GM12878 (cell line): ENCODE data around the gene SNAI1.

Experiments
- BHLHE40 ChIP-seq, 2 experiments: fragments of 450-650 bp in 1 of 2; IDR thresholded peaks; 2 replicates each; pipeline ENCODE4 v1.6.1; 2011 to 2017; ENCODE audit warnings: low read depth in 2 of 2, borderline replicate concordance in 1 of 2, improper control_type of control experiment in 1 of 2, low read length in 1 of 2, mild to moderate bottlenecking in 1 of 2
- CTCF ChIP-seq, 3 experiments: IDR thresholded peaks in 2 of 3; conservative IDR thresholded peaks in 1 of 3; 2 replicates each; pipeline ENCODE4 v1.5.1; 2011; ENCODE audit warnings: low read depth in 3 of 3, low read length in 3 of 3, mild to moderate bottlenecking in 3 of 3, control low read depth in 2 of 3, moderate library complexity in 2 of 3, inconsistent platforms in 1 of 3, mixed read lengths in 1 of 3; ENCODE audit not compliant: control insufficient read depth in 2 of 3, insufficient read depth in 1 of 3; ENCODE audit errors: extremely low read depth in 1 of 3
- ELK1 ChIP-seq: IDR thresholded peaks from 2 replicates; pipeline ENCODE4 v1.6.1; 2012; ENCODE audit warnings: low read depth, low read length, improper control_type of control experiment
- FOXK2 ChIP-seq: fragments of 450-650 bp; IDR thresholded peaks from 2 replicates; pipeline ENCODE4 v1.6.1; 2017; ENCODE audit warnings: mild to moderate bottlenecking, moderate library complexity
- MTA2 ChIP-seq: fragments of 450-650 bp; IDR thresholded peaks from 2 replicates; pipeline ENCODE4 v1.6.1; 2016; ENCODE audit warnings: low read depth, mild to moderate bottlenecking, moderate library complexity
- MYC ChIP-seq: IDR thresholded peaks from 2 replicates; pipeline ENCODE4 v1.6.1; 2011; ENCODE audit warnings: mild to moderate bottlenecking, low read length, moderate library complexity, inconsistent platforms; ENCODE audit not compliant: insufficient read depth, insufficient replicate concordance, insufficient read length, severe bottlenecking
- RELB ChIP-seq: fragments of 450-650 bp; IDR thresholded peaks from 2 replicates; pipeline ENCODE4 v1.6.1; 2017; ENCODE audit warnings: low read depth, mild to moderate bottlenecking, moderate library complexity
- SIN3A ChIP-seq: IDR thresholded peaks from 2 replicates; pipeline ENCODE4 v1.6.1; 2012; ENCODE audit warnings: low read depth, low read length, improper control_type of control experiment
- SP1 ChIP-seq: IDR thresholded peaks from one replicate; pipeline ENCODE4 v1.6.1; 2011; ENCODE audit warnings: low read depth, low read length

- TF ChIP-seq MTA2 = no peak
- no peak for TF ChIP-seq SP1
- TF ChIP-seq CTCF (IDR thresholded peaks at IDR 0.05 in 2 of 3, conservative IDR thresholded peaks at IDR 0.05 in 1 of 3; ENCODE audit: control insufficient read depth in 2 of 3, extremely low read depth in 1 of 3, insufficient read depth in 1 of 3, low read depth in 3 of 3, low read length in 3 of 3) = no peak
- TF ChIP-seq RELB = no peak
- TF ChIP-seq SIN3A = no peak
- no peak for TF ChIP-seq FOXK2
- no peak for TF ChIP-seq BHLHE40 (IDR thresholded peaks at IDR 0.05; ENCODE audit: borderline replicate concordance in 1 of 2, low read depth in 2 of 2, low read length in 1 of 2)
- no peak for TF ChIP-seq MYC
- TF ChIP-seq ELK1 = no peak
Observed at GRCh38 chr20:50037123-50037522, 54.3 kb downstream of the SNAI1 start.
